ENCODE results near the gene ZW10. TPM values are rescaled to one million over a fixed set of nuclear protein-coding genes. Genes with fewer than 3 reads are reported as not detected.
"Not testable (repeated sequence)": the region's sequence is repeated elsewhere in the genome, so short reads cannot be mapped to it uniquely, and the experiment has no call there.

Gene ZW10, protein sequence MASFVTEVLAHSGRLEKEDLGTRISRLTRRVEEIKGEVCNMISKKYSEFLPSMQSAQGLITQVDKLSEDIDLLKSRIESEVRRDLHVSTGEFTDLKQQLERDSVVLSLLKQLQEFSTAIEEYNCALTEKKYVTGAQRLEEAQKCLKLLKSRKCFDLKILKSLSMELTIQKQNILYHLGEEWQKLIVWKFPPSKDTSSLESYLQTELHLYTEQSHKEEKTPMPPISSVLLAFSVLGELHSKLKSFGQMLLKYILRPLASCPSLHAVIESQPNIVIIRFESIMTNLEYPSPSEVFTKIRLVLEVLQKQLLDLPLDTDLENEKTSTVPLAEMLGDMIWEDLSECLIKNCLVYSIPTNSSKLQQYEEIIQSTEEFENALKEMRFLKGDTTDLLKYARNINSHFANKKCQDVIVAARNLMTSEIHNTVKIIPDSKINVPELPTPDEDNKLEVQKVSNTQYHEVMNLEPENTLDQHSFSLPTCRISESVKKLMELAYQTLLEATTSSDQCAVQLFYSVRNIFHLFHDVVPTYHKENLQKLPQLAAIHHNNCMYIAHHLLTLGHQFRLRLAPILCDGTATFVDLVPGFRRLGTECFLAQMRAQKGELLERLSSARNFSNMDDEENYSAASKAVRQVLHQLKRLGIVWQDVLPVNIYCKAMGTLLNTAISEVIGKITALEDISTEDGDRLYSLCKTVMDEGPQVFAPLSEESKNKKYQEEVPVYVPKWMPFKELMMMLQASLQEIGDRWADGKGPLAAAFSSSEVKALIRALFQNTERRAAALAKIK
- 10.7 TPM for total RNA-seq
- long read RNA-seq, transcript ZW10-201 (16 exons, 2,992 nt): major isoform, 10 of 14 reads
- long read RNA-seq, partial matches to known transcripts: 3 of 14 reads
- long read RNA-seq, other reads (novel, unspliced or antisense): 1 of 14 reads

DNA sequence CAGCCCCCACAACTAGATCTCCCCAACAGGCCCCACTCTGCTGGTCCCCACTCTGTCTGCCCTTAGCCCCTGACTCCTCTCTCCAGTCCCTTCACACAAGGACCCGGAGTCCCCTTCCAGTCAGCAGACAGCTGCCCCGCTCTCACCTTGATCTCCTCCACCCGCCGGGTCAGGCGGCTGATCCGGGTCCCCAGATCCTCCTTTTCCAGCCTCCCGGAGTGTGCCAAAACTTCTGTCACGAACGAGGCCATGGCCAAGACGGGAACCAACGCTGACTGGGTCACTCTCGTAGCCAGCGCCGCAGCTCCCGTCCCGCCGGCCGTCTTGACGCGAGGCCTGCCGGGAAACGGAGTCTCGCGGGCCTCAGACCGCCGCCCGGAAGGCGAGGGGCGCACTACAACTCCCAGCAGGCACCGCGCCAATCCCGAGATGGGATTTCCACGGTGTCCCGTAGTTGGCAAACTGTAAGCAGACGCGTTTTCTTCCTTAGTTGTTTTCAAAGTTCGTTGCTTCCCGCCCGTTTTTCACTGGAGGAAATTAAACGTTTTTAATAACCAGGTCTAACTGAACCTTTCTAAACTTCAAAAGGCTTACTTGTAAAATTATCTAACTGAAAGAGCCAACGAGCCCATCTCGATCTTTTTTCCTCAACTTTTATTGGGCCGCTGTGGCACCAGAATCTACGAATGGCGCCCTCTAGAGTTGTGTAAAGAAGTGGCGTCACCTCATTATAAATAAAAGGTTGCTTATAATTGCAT lies at the start of gene ZW10:
Gene ZW10, minus strand, starts transcription at position 277 of the 758 bp plus-strand sequence. Its CDS starts 26 bp downstream, at position 251.
- DNase-seq: peak; percentile 99
- intact Hi-C loops (cut with micrococcal nuclease): no loop called here
- peak; percentile 96 for ATAC-seq

DNA sequence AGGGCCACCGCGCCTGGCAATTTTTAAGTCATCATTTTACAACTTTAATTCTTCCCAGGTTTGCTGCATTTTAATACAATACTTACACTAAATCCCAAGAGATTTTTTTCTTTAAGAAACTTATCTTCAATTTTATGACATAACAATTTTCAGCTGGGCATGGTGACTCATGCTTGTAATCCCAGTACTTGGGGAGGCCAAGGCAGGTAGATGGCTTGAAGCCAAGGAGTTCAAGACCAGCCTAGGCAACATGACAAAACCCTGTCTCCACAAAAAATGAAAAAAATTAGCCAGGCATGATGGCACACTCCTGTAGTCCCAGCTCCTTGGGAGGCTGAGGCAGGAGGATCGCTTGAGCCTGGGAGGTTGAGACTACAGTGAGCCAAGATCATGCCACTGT lies 44.9 kb upstream of the ZW10 start:
- no peak for ATAC-seq
- no peak for DNase-seq
- intact Hi-C loops (cut with micrococcal nuclease): no loop called here

DNA sequence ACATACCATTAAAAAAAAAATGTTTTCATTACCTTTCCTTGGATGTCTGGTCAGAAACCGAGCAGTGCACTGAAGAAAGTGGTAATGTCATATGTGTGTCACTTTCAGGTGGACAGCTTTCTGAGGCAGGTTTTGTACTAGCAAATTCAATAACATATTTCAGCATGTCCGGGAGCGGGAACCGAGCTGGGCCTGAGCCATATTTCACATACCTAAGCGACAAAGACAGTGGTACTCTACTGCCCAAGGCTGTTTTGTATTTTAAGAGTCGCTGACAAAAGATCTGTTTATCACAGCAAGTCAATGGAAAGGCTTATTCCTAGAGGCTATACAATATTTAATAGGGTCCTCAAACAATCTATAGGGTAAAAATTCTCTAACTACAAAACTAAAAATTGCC lies 44.1 kb upstream of the ZW10 start:
- ATAC-seq (peak; percentile 22), DNase-seq (no peak)
- intact Hi-C loops (cut with micrococcal nuclease): no loop called here

DNA sequence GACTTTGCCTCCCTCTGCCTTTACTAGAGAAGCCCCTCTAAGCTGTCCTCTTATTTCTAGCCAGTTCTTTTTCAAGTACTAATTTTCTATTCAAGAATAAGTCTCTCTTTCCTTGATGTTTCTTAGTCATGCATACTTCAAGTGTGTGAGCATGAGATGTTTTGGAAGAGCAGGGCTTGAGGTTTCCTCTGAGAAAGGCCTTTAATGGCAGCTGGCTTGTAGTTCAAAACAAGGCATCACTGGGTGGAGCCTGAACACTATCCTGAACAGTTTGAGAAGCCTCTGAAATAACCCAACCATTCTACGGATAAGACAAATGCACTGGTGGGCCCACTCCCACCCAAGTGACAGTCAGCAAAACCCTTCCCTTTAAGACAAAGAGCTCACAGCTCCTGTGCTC lies 43.7 kb upstream of the ZW10 start:
- ATAC-seq (no peak), DNase-seq (no peak)
- intact Hi-C loops (cut with micrococcal nuclease): no loop called here

DNA sequence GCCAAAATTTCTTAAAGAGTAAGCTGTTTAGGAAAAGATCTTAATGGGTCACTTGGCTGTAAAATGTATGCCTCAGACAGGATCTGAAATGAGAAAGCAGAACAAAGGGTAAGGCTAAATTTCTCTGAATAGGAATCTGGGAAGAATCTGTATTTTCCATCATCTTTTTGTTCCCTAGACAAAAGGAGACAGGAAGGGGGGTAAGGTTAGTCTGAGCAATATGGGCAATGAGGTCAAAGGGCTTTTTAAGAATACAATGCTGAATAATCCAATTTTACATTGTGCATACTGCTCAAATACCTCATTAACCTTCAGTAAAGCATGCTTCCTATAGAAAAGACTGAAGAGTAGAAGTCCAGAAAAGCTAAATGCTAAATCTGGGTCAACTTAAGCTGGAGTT lies 40.7 kb upstream of the ZW10 start:
- DNase-seq (no peak), ATAC-seq (no peak)
- intact Hi-C loops (cut with micrococcal nuclease): no loop called here

DNA sequence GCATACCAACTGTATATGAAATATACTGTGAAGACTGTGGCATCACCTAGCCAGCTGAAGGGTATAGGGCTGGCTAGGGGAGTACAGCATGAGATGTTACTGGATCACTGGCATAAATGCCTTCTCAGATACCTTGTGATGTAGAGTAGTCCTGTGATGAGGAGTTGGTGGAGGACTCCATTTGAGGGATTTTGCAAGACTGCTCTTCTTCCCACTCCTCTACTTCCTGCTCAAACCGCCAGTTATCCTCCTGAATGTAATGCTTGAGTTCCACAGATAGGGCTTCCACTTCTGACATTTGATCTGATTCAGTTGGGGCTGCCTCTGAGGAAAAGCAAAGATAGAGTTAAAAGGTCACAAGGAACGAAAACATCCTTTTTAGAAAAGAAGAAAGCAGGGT lies 35.4 kb upstream of the ZW10 start:
- DNase-seq (no peak), ATAC-seq (no peak)
- intact Hi-C loops (cut with micrococcal nuclease): no loop called here

DNA sequence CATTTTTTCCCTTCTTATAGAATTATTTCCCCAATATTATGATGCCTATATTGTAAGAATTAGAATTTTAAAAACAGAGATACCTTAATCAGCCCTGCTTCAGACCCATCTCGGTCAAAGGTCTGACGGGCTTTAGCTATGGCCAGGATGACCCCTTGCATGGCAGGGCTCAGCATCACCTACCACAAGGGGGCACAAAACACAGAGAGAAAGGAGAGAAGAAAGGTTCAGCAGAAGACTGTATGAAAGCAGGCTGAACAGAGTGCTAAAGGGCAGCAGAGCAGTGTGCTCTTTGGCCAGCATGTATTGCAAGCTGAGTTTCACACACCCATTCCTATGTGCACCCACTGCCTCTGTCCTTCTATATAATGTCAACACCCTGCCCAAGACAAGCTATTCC lies 32.9 kb upstream of the ZW10 start:
- DNase-seq: no peak
- peak; percentile 76 for ATAC-seq
- intact Hi-C loops (cut with micrococcal nuclease): no loop called here

DNA sequence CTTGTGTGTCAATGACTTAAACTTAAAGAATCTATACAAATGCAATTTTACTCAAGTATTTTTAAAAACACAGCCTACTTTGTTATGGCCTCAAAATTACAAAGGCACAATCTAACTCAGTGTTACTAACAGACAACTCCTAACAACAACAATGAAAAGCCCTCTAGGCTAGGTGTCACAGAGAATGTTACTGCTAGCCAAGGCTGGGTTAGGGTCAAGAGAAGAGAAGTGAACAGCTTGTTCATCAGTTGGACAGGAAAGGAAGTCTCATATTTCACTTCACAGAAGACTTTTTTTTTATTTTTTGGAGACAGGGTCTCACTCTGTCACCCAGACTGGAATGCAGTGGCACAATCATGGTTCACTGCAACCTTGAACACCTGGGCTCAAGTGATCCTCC lies 32.1 kb upstream of the ZW10 start:
- no peak for ATAC-seq
- intact Hi-C loops (cut with micrococcal nuclease): no loop called here

DNA sequence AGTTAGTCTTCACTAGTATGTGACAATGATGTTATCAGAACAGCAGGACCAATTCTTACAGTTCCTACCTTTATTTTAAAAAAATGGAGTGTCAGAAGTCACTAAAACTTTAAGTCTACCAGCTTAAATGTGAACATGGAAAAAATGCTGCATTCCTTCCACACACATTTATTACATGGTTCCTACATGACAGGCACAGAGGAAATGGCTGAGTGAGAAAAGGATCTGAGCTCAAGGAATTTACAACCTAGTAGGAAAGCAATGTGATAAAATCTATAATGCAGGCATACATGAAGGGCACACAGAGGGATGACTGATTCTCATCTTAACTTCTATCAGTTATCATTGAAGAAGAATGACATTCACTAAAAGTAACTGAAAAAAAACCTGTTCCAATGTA lies 29.1 kb upstream of the ZW10 start:
- ATAC-seq (no peak), DNase-seq (no peak)
- intact Hi-C loops (cut with micrococcal nuclease): no loop called here

More for the DNA sequence above, 32.1 kb upstream of the ZW10 start:
- no peak for DNase-seq

DNA sequence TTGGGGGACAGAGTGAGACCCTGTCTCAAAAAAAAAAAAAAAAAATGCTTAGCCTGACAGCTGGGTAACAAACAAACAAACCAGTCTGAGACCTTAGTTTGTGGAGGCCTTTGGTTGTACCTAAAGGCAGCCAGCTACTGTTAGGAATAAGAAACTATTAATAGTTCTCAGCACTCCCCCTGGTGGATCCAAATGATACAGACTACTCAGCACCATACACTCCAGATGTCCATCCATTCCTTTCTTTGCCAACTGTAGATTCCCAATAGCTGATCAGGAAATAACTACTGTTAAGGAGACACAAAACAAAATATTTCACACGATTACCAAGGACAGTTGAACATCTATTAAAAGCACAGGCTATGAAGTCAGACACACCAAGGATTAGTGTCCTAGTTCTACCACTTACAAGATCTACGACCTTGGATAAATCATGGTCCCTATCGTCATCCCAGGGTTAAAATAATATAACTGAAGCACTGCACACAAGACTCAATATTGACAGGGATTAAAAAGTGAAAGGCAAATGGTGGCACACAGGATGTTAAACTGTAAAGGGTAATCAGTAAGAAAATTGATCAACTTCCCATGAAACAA lies 23.3 kb upstream of the ZW10 start:
- DNase-seq (no peak), ATAC-seq (peak; percentile 89)
- intact Hi-C loops (cut with micrococcal nuclease): no loop called here

DNA sequence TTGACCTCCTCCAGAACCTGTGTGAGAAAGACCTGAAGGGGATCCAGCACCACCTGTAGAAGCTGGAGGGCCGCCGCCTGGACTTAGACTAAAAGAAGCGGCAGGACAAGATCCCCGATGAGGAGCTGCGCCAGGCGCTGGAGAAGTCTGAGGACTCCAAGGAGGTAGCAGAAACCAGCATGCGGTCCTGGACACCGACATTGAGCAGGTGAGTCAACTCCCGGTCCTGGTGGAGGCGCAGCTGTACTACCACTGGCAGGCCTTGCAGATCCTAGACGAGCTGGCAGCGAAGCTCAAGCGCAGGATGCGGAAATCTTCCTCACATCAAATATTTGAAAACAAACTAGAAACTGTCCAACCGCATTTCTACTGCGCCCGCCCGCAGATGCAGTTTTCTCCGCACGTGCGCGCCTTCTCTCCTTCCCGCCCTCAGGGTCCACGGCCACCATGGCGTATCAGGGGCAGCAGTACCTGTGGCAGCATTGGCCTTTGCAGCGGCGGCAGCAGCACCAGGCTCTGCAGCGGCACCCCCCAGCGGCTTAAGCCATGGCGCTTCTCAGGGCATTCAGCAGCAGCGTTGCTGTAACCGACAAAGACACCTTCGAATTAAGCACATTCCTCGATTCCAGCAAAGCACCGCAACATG lies 16.3 kb upstream of the ZW10 start:
- DNase-seq: no peak
- intact Hi-C loops (cut with micrococcal nuclease): no loop called here
- ATAC-seq: no peak

DNA sequence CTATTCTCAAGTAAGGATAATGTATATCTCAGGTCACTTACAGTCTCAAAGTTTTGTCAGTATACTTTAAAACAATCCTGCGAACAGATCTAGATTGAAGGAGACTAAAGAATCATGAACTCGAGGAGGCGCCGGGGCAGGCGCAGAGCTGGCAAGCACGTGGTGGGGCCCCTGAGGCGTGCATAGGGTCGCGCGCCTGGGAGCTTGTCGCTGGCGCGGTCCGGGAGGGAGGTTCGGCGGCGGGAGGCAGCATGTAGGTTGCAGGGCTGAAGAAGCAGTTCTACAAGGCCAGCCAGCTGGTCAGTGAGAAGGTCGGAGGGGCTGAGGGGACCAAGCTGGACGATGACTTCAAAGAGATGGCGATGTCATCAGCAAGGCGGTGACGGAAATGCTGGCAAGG lies 15.5 kb upstream of the ZW10 start:
- DNase-seq; intact Hi-C loops (cut with micrococcal nuclease); ATAC-seq: not testable (repeated sequence)

DNA sequence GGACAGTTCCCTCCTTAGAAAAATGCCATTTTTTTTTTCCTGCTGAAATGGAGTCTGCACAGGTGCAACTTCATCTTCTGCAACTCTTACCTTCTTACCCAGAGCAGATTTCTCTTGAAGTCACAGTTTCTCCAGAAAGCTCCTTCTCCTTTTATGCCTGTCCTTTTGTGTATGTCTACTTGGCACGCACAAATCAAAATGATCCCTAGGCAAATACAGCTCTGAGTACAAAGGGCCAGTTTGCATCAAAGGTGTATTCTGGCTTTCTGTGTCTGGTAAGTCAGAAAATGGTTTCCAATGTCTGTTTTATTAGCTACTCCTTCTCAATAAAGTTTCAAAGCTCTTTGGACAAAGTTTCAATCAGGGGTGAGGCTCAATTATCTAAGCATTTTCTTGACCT lies 8.6 kb upstream of the ZW10 start:
- no peak for ATAC-seq
- intact Hi-C loops (cut with micrococcal nuclease): no loop called here
- DNase-seq: no peak

DNA sequence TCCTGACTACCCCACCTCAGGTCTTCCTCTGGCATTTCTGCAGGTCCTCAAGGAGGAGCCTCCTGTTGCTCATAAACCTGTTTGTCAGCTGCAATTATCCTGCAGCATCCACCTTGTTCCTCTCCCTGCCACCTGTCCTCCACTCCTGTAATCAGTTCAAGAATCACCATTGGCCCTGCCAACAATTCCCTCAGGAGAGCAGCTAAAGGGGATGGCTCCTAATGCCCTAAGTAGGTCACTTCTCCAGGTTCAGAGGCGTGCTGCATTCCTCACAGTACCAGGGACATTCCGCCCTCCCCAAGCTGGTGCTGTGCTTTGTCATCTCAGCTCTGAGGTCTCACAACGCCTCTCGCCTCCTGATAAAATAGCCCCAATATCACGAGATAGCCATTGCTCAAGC lies 8.2 kb upstream of the ZW10 start:
- DNase-seq (no peak), ATAC-seq (peak; percentile 28)
- intact Hi-C loops (cut with micrococcal nuclease): no loop called here

DNA sequence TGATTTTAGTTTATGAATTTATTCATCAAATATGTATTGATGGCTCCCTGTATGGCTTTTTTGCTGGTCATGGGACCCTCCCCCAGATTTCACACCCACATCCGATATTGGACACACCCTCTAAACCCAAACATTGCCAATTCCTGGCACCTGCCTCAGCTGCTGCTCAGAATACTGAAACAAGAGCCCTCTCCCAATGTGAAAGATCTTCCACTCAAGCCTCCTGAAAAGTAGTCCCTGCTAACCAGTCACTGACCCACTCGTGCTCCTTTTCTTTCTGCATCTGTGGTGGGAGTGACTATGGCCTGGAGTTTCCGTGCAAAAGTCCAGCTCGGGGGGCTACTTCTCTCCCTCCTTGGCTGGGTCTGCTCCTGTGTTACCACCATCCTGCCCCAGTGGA lies 6.0 kb upstream of the ZW10 start, which contains the start of gene CLDN25:
Gene CLDN25, plus strand, starts transcription at position 301 of the 400 bp plus-strand sequence. Its CDS starts 0 bp downstream, at position 301.
- ATAC-seq (no peak), DNase-seq (no peak)
- intact Hi-C loops (cut with micrococcal nuclease): no loop called here

DNA sequence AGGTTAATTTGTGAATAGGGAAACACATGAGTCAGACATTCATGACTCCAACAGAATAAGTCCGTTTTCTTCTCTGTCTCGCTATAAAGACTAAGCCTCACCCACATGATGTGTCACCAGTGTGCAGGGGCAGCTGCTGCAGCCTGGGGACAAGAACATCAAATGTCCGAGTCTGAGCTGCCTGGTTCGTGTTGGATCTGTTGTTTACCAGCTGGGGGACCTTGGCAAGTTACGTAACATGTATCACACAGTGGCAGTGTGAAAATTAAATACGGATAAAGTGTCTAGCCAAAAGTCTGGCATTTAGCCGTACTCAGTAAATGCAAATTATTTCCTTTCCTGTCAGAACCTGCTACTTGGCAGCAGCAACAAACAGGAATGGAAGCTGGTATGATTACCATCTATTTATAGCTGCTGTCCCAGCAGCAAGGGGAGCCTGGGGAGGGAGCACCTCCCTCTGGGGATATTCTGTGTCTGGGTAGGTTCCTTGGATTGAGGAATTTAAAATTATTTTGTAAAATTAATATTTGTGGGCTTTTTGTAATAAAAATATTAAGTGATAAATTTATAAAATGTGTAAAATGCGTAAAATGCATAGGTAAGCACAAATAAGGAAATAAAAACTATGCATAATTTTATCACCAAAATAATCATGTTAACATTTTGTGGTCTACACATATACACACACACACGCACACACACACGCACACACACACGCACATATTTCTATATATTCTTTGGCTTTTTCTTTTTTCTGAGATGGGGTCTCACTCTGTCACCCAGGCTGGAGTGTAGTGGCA lies 4.8 kb upstream of the ZW10 start:
- ATAC-seq: peak; percentile 64
- DNase-seq: peak; percentile 41
- intact Hi-C loops (cut with micrococcal nuclease): no loop called here

DNA sequence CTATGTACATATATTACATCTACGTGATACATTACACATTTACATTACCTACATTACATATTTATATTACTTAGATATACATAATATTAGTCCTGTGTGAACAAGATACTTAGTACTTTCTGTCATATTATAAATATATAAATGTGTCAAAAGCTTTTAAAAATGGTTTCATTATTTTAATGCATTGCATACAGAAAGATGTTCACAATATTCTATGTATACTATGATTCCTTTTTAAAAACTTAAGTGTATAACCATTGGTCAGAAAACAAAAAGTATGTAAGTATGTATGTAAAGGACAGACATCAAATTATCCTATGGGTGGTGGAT lies 647 bp upstream of the ZW10 start:
- ATAC-seq: no peak
- intact Hi-C loops (cut with micrococcal nuclease): no loop called here
- no peak for DNase-seq

DNA sequence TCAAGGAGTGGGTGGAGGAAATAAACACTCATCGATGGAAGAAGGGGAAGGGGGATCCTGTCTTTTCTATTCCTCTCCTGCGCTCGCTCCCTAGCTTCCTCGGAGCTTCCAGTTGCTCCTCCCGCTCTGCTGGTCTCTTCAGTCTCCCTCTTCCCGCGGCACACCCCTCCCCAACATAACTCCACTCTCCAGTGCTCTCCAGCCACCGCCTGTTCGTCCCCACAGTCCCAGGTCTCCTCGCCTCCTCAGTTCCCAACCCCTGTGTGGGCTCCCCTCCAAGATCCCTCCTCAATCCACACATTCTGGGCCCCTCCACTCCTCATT lies 438 bp downstream of the ZW10 start:
- DNase-seq (peak; percentile 36), ATAC-seq (peak; percentile 51)
- intact Hi-C loops (cut with micrococcal nuclease): no loop called here

Measured in left ventricle myocardium superior (tissue), 1 donor.